ENCODE results near the gene PEX14. TPM values are rescaled to one million over a fixed set of nuclear protein-coding genes. Genes with fewer than 3 reads are reported as not detected.
A peak's percentile ranks its signal among the peaks of the same experiment; 100 is the strongest.

The PEX14 gene
- total RNA-seq, 2 donors from 2014 or later = 24.3 to 26.0 TPM

- Histone ChIP-seq H3K36me3 (ENCODE audit: control insufficient read depth, insufficient read depth, low read length) (no peaks in the 10 kb centered on the region), H3K9me3 (ENCODE audit: control insufficient read depth, low read length) (no peaks in the 10 kb centered on the region), H3K27ac (ENCODE audit: low read depth, low read length) (peak overlapping the region; percentile 24), H3K9ac (ENCODE audit: extremely low read depth, low read length, poor library complexity, severe bottlenecking) (no peak overlapping the region), H3K27me3 (ENCODE audit: control insufficient read depth, insufficient read depth, low read length, poor library complexity, severe bottlenecking) (no peaks in the 10 kb centered on the region), H3K4me1 (ENCODE audit: control insufficient read depth, insufficient read depth, low read length) (peaks cover 39% of the 10 kb centered on the region), H3K4me3 (ENCODE audit: low read length) (no peak overlapping the region)
- DNase-seq = peak; percentile 96
- H3K4me1 Mint-ChIP-seq = peaks cover 52% of the 10 kb centered on the region
- H3K27ac Mint-ChIP-seq = no peak overlapping the region
- TF ChIP-seq CTCF (conservative IDR thresholded peaks at IDR 0.05) = no peak
- no peak overlapping the region for H3K4me3 Mint-ChIP-seq
- H3K36me3 Mint-ChIP-seq (ENCODE audit: low read depth) = no peaks in the 10 kb centered on the region
- WGBS, 2 experiments (ENCODE audit: insufficient coverage in 1 of 2, insufficient read length in 1 of 2) = 40 to 52% methylated on average over 3 to 9 of the region's 9 CpGs
- no peaks in the 10 kb centered on the region for H3K9me3 Mint-ChIP-seq
- no peaks in the 10 kb centered on the region for H3K27me3 Mint-ChIP-seq (ENCODE audit: insufficient read depth)
These were observed 204.9 kb downstream of the PEX14 start for GRCh38 chr1:10679496-10680220.

Other genes starting within 250 kb of the PEX14 start
- 100 to 1,000 TPM; 198 to 217 TPM for gene PGD, start 75.9 kb upstream of the PEX14 start, total RNA-seq
- 10 to 100 TPM; 23.1 to 30.8 TPM for gene CENPS, start 44.5 kb upstream of the PEX14 start, total RNA-seq
- 1 to 10 TPM in 1 of 2 donors, under 1 TPM in 1; 0.53 to 1.3 TPM for gene CORT, start 24.9 kb upstream of the PEX14 start, total RNA-seq
- gene DFFA, start 2.4 kb upstream of the PEX14 start, total RNA-seq = 100 to 1,000 TPM; 100 to 105 TPM

Data from endodermal cell (in vitro differentiated cells).